Stromal cell of bone marrow (primary cell): Measurements from ENCODE around the gene PF4V1.
"Not testable (repeated sequence)": the region's sequence is repeated elsewhere in the genome, so short reads cannot be mapped to it uniquely, and the experiment has no call there.

ENCODE experiments used
- DNase-seq: peaks from one replicate; pipeline ENCODE4 v3.0.0-alpha.2; 2012; ENCODE audit warnings: low read depth

PF4V1 gene

DNA sequence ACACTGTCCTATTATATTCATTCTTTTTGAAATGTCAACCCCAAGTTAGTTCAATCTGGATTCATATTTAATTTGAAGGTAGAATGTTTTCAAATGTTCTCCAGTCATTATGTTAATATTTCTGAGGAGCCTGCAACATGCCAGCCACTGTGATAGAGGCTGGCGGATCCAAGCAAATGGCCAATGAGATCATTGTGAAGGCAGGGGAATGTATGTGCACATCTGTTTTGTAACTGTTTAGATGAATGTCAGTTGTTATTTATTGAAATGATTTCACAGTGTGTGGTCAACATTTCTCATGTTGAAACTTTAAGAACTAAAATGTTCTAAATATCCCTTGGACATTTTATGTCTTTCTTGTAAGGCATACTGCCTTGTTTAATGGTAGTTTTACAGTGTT, 17.7 kb downstream of the PF4V1 start:
- DNase-seq = no peak

DNA sequence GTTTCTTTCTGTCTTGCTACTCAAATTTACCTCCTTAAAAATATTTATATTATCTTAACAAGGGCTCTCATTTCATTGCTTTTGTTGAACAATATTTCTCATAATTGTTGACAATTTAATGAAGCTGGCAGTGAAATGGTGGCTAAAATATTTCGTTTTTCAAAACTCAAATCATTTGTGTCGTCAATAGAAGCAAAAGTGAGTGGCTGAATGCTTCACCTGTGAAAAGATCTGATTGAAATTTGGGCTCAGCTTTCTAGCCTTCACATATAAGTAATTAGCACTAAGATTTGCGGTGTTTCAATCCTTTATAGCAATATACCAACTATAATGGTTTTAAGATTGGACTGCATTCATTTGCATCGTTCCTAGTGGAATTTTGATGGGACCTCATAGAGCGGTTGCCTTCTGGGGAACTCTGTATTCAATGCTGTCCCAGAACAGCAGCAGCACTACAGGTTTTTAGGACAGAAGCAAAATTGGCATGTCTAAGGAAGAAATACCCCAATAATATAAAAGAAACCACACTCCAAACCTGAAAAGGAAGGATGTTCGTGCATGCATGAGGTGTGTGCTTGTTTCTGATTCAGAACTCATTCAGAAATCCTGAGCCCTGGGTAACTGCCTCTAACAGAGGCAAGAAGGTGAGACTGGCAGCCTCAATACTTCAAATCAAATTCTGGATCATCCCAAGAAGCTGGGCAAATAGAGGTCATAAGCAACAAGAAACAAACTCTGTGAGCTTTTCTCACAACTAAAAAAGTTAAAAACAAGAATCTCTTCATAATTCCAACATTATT, 18.6 kb downstream of the PF4V1 start:
- DNase-seq = no peak

DNA sequence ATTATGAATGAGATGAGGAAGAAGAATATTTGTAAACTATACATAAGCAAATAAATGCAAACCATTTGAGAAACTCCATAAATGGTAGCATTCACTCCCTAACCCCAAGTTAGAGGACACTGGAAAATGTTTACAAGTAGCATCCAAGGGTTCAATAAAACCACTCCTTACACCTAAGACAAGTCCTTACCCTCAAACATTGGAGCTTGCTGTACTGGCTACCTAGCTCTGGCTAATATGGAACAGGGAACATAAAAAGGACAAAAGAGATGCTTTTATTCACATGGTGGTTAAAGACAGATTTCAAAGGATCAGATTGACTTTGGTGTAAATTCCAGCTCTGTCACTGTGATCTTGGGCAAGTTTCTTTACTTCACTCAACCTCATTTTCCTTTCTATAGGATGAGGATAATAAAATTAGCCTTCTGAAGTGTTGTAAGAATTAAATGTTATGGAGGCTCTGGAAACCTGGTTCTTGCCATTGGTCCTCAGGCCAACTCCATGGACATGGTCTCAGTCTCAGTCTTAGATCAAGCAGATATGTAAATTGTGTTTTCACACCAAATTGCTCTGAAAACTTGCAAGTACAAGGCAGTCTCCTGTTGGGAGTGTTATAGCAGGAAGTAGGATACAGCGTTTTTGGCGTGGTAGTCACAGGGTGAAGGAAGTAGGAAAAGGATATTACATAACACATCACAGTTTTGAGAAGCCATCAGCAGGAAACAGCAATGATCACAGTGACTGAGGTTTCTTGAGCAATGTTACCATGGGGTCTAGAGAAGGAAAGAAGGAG, 19.4 kb downstream of the PF4V1 start:
- DNase-seq = no peak

DNA sequence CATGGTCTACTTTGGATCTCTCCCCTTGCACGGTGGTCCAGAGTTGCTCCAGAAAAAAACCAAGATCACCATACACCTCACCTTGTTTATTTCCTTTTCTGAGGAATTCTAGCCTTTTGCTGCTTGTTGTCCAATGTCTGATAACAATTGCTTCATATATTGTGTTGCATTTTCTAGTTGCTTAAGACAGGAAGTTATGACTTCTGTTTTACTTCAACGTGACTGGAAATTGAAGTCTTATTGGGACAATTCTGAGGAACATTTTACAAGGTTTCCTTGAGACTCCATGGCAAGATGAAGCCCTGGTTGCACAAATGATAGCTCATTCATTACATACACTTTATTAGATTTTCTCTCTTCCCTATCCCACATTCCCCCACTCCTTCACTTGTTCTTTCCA, 21.3 kb downstream of the PF4V1 start:
- no peak for DNase-seq

DNA sequence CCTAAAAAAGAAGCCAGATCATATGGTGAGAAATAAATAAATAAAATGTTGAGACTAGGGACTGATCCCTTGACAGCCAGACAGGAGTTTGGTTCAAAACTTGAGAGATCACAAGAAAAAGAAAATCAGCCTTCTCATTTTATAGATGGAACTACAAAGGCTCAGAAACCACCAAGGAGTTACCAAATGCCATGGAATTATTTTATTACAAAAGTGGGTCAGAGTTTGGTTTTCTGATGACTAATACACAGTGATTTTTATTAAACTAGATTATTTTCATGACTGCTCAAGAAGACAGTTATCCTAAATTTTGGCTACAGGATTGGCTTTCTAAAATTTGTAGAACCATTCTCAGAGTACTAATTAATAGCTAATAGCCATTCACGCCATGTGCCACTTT, 22.3 kb downstream of the PF4V1 start:
- no peak for DNase-seq

DNA sequence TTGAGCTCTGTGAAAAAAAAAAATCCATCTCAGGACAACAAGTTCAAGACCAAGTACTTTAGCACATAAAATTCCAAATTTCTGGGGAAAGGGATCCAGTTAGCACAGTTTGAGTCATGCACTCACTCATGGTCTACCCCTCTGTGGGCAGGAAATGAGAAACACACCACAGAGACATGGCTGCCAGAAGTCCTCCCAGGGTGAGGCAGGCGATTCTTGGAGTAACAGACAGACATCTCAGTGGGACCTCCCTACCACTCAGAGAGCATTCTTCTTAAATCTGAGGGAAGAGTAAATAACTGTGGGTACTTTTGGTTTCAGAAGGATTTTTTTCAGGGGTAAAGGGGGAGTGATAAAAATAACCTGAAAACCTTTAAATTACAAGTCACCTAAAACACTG, 30.2 kb downstream of the PF4V1 start:
- DNase-seq = peak; percentile 67

DNA sequence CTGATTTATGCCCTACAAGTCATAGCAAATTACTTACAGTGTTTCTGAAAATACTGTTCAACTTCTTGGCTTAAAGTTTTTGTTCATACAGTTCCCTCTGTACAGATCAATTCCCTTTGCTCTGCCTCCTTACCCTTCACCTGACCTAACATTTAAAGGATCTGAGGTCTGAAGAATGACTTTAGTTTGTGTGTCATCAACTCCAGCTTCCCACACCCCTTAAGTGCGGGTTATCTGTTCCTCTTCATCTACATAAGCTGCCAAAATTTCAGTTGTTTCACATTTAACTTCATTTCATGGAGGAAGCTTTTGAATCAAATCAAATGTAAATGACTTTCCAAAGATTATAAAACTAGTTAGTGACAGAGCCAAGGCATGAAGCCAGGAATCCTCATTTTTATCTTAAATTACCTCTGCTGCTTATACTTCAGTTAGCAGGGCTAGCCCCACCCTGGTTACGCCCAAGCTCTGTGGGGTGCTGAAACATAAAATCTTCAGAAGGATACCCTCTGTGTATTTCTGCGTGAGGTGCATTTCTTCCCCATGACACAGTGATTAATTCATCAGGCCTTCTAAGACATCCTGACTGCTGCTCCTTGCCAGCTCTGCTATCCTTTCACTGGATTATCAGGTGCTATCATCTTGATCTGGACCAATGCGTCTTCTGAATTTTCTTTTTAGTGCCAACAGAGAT, 32.6 kb downstream of the PF4V1 start:
- DNase-seq = no peak

DNA sequence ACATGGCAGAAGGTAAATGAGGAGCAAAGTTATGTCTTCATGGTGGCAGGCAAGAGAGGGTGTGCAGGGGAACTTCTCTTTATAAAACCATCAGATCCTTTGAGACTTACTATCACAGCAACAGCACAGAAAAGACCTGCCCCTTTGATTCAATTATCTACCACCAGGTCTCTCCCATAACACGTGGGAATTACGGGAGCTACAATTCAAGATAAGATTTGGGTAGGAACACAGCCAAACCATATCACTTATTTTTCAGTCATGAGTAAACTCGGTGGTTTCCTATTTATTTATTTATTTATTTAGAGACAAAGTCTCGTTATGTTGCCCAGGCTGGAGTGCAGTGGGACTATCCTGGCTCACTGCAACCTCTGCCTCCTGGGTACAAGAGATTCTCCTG, 38.2 kb downstream of the PF4V1 start:
- no peak for DNase-seq

DNA sequence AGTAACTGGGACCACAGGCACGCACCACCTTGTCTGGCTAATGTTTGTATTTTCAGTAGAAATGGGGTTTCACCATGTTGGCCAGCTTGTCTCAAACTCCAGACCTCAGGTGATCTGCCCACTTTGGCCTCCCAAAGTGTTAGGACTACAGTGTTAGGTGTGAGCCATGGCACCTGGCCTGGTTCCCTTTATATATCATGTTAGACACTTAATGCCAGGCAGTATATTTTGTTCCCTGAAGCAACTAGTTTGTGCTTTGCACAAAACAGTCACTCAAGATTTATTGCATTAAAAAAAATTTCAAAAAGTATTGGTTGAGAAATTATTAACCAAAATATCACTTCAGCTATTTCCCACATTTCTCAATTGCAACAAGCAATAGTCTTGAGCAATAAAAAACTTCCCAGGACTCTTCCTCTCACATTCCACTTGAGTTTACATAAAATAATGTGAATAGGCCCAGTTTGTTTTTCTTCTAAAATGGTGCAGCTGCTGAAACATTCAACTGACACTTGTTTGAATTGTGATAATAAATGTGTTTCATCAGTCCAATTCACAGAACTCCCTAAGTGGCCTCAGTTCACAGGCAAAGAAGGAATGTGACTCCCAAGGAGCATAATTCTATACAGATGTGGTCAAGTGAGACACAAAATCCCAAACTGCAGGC, 38.8 kb downstream of the PF4V1 start:
- DNase-seq = peak; percentile 39

DNA sequence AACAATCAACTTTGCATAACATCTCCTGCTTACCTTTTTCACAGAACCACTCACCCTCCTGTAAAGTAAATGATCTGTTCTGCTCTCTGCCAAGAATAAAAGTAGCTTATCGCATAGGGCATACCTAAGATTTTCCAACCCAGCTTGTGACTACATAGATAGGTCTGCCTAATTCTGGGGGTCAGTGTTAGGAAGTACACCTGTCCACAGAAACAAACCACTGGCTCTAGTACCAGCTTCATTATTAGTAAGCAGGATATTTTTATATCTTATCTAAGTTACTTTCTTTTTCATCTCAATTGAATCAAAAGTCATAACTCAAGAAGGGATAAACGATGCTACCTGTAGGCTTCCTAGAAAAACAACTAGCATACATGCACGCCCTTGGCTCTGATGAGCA, 39.9 kb downstream of the PF4V1 start:
- DNase-seq = no peak

DNA sequence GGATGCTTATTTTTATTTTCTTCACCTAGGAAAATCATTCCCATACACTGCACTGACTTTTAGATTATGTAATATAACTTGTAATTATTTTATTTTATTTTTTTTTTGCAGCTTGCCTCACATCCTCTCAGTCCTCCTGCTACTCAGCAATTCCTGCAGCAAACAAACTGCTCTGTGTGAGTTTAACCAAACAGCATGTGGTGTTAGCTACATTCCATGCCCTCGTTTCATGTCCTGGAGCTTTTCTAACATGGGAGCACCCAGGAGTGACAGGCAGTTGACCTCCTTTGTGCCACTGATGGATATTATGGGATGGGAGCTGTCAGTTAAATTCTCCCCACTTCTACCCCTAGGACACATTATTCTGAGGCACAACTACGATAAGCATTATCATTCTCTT, 40.9 kb downstream of the PF4V1 start:
- no peak for DNase-seq

DNA sequence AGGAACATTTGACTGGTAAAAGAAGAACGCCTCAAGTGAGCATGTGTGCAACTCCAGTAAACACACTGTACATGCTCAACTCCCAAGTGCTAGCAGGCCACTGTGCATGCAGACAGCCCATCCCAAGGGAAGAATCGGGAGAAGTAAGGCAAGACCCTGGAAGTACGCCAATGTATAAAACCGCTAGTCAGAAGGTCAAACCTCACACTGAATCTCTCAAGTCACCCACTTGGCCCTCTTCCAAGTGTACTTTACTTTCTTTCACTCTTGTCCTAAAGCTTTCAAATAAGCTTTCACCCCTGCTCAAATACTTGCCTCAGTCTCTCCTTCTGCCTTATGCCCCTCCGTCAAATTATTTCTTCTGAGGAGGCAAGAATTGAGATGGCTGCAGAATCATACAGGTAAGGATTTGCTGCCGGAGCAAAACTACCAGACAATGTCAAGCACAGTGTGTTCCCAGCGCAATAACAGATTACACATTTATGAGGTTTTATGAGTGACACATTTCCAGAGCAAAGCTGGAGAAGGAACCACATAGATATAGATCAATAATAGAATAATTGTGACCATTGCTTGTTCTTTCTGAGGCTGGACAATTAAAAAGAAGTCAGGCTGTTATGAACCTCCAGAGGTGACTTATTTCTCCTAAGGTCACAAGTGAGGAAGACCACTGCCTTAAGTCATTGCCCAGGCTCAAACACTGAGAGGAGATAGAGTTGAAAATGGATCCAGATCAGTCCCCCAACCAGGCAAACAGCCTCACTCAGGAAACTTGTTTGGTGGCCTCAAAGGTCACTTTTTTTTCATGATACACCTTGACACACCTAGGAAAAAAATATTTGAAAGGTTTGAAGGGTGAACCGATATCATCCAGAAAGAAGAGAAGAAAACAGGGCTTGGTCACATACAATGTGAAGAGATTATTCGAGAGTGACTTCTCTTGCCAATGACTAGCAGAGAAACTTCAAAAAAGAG, 42.4 kb downstream of the PF4V1 start:
- no peak for DNase-seq

DNA sequence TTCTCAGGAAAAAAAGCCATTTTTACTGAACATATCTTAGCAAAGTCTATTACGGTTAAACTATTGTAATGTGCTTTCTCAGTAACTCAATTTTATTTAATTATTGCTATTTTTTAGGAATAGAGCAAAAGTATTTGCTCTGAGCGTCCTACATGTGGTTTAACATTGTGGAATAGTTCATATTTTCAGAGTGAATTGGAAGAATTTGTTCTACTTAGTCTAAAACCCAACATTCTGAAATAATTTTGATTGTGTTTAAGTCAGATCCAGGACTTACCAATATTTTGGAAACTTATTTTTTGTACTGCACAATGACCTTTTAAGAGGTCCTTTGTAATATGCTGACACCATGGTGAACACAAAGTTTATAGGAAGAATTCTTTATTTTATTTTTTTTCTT, 43.3 kb downstream of the PF4V1 start:
- no peak for DNase-seq

DNA sequence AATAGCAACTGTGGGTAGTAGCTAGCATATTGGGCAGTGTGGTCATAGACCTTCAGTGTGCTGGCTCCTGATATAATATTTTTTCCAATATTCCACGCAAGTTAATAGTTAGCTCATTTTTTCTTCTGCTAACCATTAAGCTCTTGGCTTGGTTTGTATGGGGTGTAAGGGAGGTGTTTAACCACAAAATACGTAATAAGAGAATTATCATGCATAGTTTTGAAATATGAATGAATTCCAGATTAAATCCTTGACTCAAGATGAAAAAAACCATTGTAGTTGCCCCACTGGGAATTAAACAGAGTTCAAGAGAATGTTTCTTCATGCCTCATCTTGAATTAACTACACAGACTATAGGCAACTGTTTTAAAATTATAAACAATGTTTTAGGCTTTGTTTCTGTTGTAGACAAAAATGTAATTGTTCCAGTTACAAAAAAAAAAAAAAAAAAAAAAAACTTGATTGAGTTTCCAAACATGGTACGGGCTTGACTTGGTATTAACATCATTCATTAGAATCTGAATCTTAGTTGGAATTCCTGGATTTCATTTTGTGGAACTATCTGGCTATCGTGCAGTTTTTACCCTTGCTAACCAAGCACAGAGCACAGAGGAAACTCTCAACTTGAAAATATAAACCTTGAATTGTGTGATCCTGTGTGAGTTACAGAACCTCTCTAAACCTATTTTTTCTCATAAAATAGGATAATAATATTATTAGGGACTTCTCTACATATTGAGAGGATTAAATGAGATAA, 44.5 kb downstream of the PF4V1 start:
- DNase-seq = peak; percentile 89

DNA sequence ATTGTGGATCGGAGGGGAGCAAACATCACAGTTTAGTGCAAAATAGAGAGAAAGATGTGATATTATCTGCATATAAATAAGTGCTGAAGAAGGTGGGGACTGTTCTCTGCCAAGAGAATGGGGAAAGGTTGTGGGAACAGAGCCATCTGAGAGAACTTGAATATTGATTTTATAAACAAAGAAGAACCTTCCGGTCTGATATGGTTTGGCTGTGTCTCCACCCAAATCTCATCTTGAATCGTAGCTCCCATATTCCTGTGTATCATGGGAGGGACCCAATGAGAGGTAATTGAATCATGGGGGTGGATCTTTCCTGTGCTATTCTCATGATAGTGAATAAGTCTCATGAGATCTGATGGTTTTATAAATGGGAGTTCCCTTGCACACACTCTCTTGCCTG, 46.2 kb downstream of the PF4V1 start:
- not testable (repeated sequence) for DNase-seq

DNA sequence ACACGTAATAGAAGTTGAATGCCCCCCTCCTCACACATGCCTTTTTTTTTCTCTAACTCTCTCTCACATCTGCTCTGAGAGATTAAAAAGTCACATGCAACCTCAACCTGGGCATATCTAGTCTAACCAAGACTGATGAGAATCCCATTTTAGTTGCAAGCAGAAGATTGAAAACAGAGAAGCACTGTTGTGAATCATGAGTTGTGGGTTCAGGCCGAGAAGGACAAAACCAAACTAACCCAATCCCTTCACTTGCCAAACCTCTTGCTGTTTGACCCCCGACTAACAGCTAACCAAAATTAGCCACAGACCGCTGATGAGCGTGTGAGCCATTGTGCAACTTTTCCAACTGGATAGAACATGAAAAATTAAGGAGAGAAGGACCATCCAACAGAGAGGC, 47.9 kb downstream of the PF4V1 start:
- DNase-seq = peak; percentile 78

DNA sequence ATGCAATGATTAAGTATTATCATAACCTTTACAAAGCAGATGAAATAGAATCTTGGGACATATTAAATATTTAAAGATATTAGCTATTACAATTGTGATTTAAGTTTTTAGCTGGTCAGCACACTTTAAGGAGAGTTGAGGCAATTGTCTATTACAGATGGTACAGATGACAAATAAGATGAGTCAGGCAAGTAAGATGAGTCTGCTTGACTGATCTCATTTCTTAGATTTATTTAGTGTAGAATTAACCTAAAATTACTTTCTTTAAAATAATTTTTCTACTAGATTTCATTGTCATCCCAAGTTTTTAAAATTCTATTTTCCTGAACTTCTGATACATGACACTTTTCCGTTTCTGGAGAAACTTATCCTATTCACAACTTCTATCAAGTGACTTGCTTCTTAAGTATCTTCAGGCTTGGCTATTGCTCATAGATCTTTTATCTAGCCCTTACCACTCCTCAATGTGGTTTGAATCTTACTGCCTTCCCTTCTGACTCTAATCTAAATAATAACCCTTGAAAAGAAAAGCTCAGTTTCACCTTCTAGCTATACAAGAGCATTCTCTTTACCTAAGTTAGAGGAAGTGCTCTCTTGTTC, 49.0 kb downstream of the PF4V1 start:
- DNase-seq = no peak

DNA sequence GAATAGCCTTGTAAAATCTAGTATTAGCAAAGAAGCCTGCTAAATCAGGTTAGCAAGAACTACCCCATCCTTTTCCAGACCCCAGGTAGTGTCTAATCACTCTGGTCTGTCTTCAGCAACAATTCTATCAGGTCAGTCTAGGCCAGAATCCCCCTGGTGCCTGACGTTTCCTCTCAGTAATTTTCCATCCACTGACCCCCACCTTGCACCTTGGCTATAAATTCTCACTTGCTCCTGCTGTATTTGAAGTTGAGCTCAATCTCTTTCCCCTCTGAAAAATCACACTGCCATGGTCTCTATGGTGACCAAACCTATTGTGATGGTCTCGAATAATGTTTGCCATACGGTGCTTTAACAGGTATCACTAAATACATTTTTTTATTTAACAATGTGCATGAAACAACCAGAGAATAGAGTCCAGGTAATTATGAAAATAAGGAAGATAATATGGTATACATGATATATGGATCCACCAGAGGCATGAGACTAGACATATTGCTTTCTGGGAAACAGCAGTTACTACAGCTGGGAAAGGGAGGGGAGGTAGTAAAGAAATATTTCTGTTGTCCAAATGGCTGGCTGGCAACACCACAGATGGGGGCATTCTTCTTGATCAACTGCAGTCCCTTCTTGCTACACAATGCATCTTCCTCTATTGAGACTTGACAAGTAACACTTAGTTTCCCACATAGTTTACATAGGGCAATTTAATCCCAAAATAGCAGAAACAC, 49.9 kb downstream of the PF4V1 start:
- no peak for DNase-seq
